Kidney epithelial cell (primary cell): ENCODE measurements around the gene HDAC7. TPM values are rescaled to one million over a fixed set of nuclear protein-coding genes. Genes with fewer than 3 reads are reported as not detected.
"Not testable (repeated sequence)": the region's sequence is repeated elsewhere in the genome, so short reads cannot be mapped to it uniquely, and the experiment has no call there.

Experiments used
- DNase-seq: peaks from one replicate; pipeline ENCODE4 v3.0.0-alpha.2; 2010; ENCODE audit warnings: low read depth
- H3K27me3 ChIP-seq: 2 replicates; pipeline ENCODE4 v1.6.0; 2011; ENCODE audit warnings: low read length; ENCODE audit not compliant: control insufficient read depth, insufficient read depth
- H3K36me3 ChIP-seq: 2 replicates; pipeline ENCODE4 v1.5.1; 2011; ENCODE audit warnings: low read length; ENCODE audit not compliant: control insufficient read depth, insufficient read depth
- H3K4me3 ChIP-seq: 2 replicates; pipeline ENCODE4 v1.5.1; 2011; ENCODE audit warnings: low read depth, mild to moderate bottlenecking, control low read depth, low read length
- CTCF ChIP-seq: IDR thresholded peaks from 2 replicates; pipeline ENCODE4 v1.5.1; 2011; ENCODE audit warnings: mild to moderate bottlenecking, moderate library complexity, low read length, control low read depth, inconsistent platforms; ENCODE audit not compliant: insufficient read depth, poor library complexity, severe bottlenecking
- total RNA-seq: library from RNA; depleted of rRNA; stranded (reverse); fragments of >200 nt; gene quantifications from 2 replicates; pipeline ENCODE4 v1.2.3, GENCODE V29; 2015

HDAC7 gene
- total RNA-seq, 1 donor from 2014 or later = 52.1 TPM

DNA sequence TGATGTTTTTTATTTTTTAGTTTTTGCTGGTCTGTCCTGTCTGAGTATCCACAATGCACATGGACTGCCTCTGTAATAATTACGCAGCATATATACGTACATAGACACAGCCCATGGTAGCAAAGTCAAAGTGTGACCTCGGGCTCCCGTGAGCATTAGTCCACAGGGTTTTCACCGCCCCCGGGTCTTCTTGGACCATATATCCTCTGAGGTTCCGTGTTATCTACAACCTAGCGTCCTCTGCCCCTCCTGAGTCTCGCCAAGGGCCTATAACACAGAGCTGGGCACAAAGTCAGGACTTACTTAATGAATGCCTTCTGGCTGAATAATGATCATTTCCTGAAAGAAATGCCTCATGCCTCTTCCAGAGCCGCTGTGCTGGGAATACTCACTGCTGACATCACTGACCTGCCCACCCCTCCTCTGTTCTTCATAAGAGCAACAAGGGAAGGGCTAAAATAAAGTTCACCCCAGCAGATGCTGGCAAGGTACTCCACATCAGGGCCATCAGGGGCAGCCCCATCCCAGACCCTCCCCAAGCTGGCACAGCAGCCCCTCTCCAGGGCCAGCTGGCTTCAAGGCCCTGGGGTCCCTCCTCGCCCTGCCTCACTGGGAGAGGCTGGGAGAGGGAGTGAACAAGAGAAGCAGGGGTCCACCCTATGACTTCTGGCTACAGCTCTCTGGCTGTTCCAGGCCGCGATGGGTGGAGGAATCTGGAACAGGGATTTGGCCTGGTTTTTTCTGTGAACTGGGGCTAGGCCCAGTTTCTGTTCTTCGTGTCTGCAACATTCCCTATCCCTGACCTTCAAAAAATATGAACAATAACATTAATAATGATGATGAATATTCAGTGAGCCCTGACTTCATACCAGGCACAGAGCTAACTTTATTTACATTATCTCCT, 7.9 kb downstream of the HDAC7 start:
- Histone ChIP-seq H3K4me3 (no peak overlapping the region), H3K27me3 (no peaks in the 10 kb centered on the region), H3K36me3 (no peaks in the 10 kb centered on the region)
- no peak for TF ChIP-seq CTCF
- no peak for DNase-seq

GRCh38 chr12:47811072-47811396, 8.7 kb downstream of the HDAC7 start:
- no peak for TF ChIP-seq CTCF
- no peak overlapping the region for H3K4me3 ChIP-seq
- H3K36me3 ChIP-seq = no peaks in the 10 kb centered on the region
- no peaks in the 10 kb centered on the region for H3K27me3 ChIP-seq
- no peak for DNase-seq

DNA sequence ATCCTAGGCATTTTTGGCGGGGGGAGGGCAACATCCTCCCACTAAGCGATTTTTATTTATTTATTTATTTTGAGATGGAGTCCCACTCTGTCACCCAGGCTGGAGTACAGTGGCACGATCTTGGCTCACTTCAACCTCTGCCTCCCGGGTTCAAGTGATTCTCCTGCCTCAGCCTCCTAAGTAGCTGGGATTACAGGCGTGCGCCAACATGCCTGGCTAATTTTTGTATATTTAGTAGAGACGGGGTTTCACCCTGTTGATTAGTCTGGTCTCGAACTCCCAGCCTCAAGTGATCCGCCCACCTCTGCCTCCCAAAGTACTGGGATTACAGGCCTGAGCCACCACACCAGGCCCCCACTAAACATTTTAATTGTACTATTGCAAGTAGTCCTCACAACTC, 10.2 kb downstream of the HDAC7 start:
- not testable (repeated sequence) for H3K27me3 ChIP-seq, DNase-seq, H3K4me3 ChIP-seq, H3K36me3 ChIP-seq

- H3K36me3 ChIP-seq = no peaks in the 10 kb centered on the region
- no peak for DNase-seq
- TF ChIP-seq CTCF = peak; percentile 7
- H3K27me3 ChIP-seq = no peaks in the 10 kb centered on the region
- no peak overlapping the region for H3K4me3 ChIP-seq
Observed at GRCh38 chr12:47808574-47809365, 10.9 kb downstream of the HDAC7 start.

DNA sequence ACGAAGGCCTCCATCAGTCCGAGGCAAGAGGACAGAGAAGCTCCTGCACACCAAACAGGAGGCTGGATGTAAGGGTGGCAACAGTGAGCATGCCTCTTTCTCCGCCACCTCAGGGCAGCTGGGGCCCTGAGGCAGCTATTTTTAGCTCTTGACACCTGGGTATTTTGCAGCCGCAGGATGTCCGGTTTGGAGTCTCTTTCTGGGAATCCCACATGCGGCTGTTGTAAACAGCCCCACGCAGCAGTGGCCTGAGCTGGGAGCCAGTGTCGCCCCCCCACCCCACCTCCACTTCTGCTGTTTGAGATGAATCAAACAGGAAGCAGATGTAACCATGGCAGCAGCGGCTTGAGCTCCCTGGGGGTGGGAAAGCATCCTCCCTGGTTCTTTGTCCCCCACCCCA, 11.7 kb downstream of the HDAC7 start:
- H3K36me3 ChIP-seq = no peaks in the 10 kb centered on the region
- no peaks in the 10 kb centered on the region for H3K27me3 ChIP-seq
- no peak for TF ChIP-seq CTCF
- DNase-seq = no peak
- H3K4me3 ChIP-seq = no peak overlapping the region

DNA sequence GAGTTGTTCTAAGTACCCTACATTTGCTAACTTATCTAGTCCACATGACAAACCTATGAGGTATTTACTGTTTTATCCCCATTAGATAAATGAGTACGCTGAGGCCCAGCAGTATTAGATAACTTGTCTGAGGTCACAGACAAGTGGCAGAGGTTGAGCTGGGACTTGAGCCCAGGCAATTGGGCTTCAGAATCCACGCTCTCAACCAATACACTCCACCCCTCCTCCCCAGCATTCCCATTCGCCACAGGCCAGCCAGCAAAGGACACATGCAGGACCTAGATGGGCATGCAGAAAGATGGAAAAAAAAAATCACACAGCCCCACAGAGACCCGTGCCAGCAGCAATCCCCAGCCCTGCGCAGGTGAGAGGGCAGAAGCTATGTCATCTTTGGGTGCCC, 12.4 kb downstream of the HDAC7 start:
- H3K36me3 ChIP-seq = no peaks in the 10 kb centered on the region
- no peak overlapping the region for H3K4me3 ChIP-seq
- no peak for TF ChIP-seq CTCF
- no peaks in the 10 kb centered on the region for H3K27me3 ChIP-seq
- no peak for DNase-seq
